ENCODE results near the gene MAN2C1. TPM values are rescaled to one million over a fixed set of nuclear protein-coding genes. Genes with fewer than 3 reads are reported as not detected.

MAN2C1 gene
- total and polyA plus RNA-seq, 9 of the 15 experiments (the other 6 are each of a cell fraction or from before 2014, with no cell fraction given) = 2.0 to 141 (median 39.9) TPM

- intact Hi-C loops (cut with micrococcal nuclease) = no loop called here
- FAIRE-seq (no peak), ATAC-seq (no peak), DNase-seq (ENCODE audit: extremely low read depth in 1 of 4, low spot score in 3 of 4) (no peak)
- Histone ChIP-seq H3K4me3 (no peak overlapping the region), H3K79me2 (ENCODE audit: control insufficient read depth, insufficient read depth, low read length) (peaks cover 3% of the 10 kb centered on the region; the same call in 1 of the 3 replicates), H3K9ac (ENCODE audit: insufficient read depth in 1 of 2, low read depth in 2 of 2, low read length in 2 of 2) (no peak overlapping the region), H3K9me1 (ENCODE audit: control insufficient read depth, insufficient read depth, low read length) (no peaks in the 10 kb centered on the region), H2AFZ (ENCODE audit: low read depth, low read length) (no peak overlapping the region), H3K27me3 (ENCODE audit: control insufficient read depth in 2 of 2, insufficient read depth in 2 of 2, low read length in 2 of 2) (no peaks in the 10 kb centered on the region), H3K9me3 (replicated peaks; ENCODE audit: control insufficient read depth, insufficient read depth, low read depth, low read length) (no peaks in the 10 kb centered on the region), H3K36me3 (ENCODE audit: control insufficient read depth, insufficient read depth, low read length) (peaks cover 91% of the 10 kb centered on the region), H3K4me2 (ENCODE audit: insufficient read depth, low read length) (no peak overlapping the region), H3K27ac (ENCODE audit: extremely low read depth, low read depth, low read length) (no peak overlapping the region), H3K4me1 (replicated peaks in 1 of 2; ENCODE audit: control insufficient read depth in 2 of 2, insufficient read depth in 2 of 2, low read length in 2 of 2) (no peaks in the 10 kb centered on the region), H4K20me1 (replicated peaks; ENCODE audit: control insufficient read depth, insufficient read depth, low read length) (no peaks in the 10 kb centered on the region)
- ChIA-PET CTCF (ENCODE audit: low intra/inter-chr PET ratio) (no interaction called here), POLR2A (interaction anchor here (1.0 kb wide), 1 partner anchor 20 kb away, joined by 4 read pairs; no protein-coding TSS in a partner anchor)
- BruUV-seq (replicated peaks) = no TSS peak
- 100% methylated on average over 1 of the region's 1 CpG for WGBS (ENCODE audit: insufficient coverage, low coverage, missing lambda C conversion rate)
- in situ Hi-C loops (cut with MboI) = no loop called here
- TF ChIP-seq ZC3H8 (IDR thresholded peaks at IDR 0.05) (no peak), FOXP4 (CRISPR knock-in tag; IDR thresholded peaks at IDR 0.05; ENCODE audit: borderline replicate concordance) (no peak), PBX2 (CRISPR knock-in tag; IDR thresholded peaks at IDR 0.05; ENCODE audit: low read depth) (no peak), PBX2 (tag; conservative IDR thresholded peaks at IDR 0.05; ENCODE audit: low read depth) (no peak), HDAC3 (IDR thresholded peaks at IDR 0.05; ENCODE audit: borderline replicate concordance, partially characterized antibody) (no peak), KDM4B (IDR thresholded peaks at IDR 0.05; ENCODE audit: borderline replicate concordance in 2 of 2, low read depth in 1 of 2) (no peak), BRD9 (IDR thresholded peaks at IDR 0.05; ENCODE audit: low read depth, partially characterized antibody) (no peak), BCOR (IDR thresholded peaks at IDR 0.05) (no peak), ZNF121 (CRISPR knock-in tag; conservative IDR thresholded peaks at IDR 0.05) (no peak), WHSC1 (IDR thresholded peaks at IDR 0.05; ENCODE audit: low read length) (no peak), XRCC4 (IDR thresholded peaks at IDR 0.05; ENCODE audit: extremely low read depth, insufficient read depth, insufficient read length) (no peak), U2AF1 (optimal IDR thresholded peaks at IDR 0.05; ENCODE audit: low read depth, low read length) (no peak), TSC22D4 (tag; IDR thresholded peaks at IDR 0.05) (no peak), ZNF764 (CRISPR knock-in tag; IDR thresholded peaks at IDR 0.05; ENCODE audit: low read depth) (no peak)
Measured at GRCh38 chr15:75407083-75407482, 38.7 kb upstream of the MAN2C1 start.
